ENCODE results near the gene PRKCE. TPM values are rescaled to one million over a fixed set of nuclear protein-coding genes. Genes with fewer than 3 reads are reported as not detected.

PRKCE gene
- total RNA-seq, 1 donor from 2014 or later, result 39.6 TPM

DNA sequence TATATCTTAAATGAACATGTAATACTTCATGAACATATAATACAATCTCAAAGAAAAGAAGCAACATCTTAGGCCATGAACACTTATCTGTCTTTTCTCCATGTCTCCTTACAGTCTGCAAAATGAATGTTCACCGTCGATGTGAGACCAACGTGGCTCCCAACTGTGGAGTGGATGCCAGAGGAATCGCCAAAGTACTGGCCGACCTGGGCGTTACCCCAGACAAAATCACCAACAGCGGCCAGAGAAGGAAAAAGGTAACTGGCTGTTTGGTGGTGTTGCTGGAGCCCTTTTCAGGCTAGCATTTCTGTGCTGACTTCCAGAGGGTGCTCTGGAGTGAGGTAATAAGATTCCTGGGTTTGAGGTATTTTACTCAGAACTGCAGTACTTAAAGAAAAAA is 349.8 kb downstream of the PRKCE start:
- DNase-seq (ENCODE audit: extremely low read depth, low read depth, low spot score), result no peak

DNA sequence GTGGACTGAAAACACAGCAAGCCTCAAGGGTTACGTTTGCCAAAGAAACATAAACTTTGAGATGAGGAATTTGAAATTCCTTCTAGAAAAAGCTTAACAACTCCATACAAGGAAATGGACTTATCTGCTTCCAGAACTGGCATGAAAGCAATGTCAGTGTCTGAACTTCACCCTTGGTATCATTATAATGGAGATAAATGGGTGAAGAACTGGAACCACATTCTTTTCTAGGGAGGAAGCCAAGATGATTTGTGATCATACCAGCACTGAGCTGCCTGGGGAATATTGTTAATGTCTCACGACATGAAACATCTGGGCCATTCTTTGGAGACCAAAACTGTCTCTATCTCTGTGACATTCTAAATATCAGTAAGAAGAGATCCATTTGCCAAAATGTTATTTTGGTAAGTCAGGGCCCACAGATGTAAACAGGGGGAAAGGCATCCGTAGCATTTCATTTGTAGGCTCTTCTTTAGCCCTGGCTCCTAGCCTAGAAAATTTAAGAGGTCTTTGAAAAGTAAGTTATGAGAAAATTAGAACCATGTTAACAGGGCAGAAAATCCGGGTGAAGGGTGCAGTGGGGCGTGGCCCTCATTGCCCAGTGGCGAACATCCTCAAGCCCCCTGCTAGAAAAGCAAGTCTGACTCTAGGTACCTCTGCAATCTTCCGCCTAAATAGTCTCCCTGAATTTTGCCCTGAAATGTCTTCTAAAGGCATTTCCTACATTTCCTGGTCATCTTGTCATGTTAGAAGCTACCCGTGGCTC is 350.4 kb downstream of the PRKCE start:
- no peak for DNase-seq (ENCODE audit: extremely low read depth, low read depth, low spot score)

- DNase-seq (ENCODE audit: extremely low read depth, low read depth, low spot score), result no peak
Measured at GRCh38 chr2:46002507-46002883, 351.0 kb downstream of the PRKCE start.

- DNase-seq (ENCODE audit: extremely low read depth, low read depth, low spot score), result no peak
Measured at GRCh38 chr2:46002947-46003346, 351.5 kb downstream of the PRKCE start.

- no peak for DNase-seq (ENCODE audit: extremely low read depth, low read depth, low spot score)
Measured at GRCh38 chr2:46003903-46004473, 352.5 kb downstream of the PRKCE start.

- no peak for DNase-seq (ENCODE audit: extremely low read depth, low read depth, low spot score)
Measured at GRCh38 chr2:46006473-46007025, 355.1 kb downstream of the PRKCE start.

DNA sequence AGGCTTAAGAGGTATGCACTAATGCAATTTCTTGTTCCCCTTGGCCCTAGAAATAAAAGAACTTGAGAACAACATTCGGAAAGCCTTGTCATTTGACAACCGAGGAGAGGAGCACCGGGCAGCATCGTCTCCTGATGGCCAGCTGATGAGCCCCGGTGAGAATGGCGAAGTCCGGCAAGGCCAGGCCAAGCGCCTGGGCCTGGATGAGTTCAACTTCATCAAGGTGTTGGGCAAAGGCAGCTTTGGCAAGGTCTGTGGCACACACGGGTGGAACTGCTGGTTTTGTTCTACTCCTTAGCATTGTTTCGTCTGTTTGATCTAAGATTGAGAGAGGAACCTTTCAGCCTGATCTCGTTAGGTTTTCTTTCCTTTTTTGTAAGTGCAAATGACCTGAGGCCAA is 355.9 kb downstream of the PRKCE start:
- no peak for DNase-seq (ENCODE audit: extremely low read depth, low read depth, low spot score)

DNA sequence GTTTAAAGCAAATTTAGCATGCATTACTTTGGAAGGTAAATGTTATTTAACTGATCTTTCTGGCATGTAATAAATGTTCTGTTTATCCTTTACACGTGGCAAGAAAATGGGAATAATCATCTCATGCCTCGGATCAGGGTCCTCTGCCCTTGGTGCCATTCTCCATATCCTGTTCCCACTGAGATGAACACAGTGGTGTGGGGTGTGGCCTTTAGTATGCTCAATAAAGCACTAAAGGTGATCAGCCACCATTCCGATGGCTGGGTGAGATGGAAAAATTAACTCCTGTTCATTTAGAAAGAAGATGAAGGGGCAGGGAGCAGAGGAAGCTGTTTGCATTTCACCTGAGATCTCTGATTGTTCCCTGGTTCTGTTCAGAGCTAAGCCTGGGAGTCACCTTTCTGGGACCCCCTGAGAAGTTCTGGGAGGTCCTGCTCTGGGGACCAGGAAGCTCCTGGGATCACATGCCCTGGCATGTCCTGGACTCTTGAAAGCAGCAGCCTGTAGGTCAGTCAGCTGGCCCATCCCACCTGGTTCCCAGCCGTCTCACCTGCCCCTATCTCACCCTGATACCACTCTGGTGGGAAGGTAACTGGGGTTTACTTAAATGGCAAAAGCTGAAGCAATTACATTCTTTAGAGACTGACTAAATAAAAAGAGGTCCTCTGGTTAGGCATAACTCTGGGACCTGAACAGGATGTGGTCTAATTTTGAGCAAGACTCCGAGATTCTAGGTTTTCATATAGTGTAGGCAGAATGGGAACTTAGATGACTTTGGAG is 356.8 kb downstream of the PRKCE start:
- no peak for DNase-seq (ENCODE audit: extremely low read depth, low read depth, low spot score)

GRCh38 chr2:46009315-46009714 is 357.8 kb downstream of the PRKCE start:
- no peak for DNase-seq (ENCODE audit: extremely low read depth, low read depth, low spot score)

DNA sequence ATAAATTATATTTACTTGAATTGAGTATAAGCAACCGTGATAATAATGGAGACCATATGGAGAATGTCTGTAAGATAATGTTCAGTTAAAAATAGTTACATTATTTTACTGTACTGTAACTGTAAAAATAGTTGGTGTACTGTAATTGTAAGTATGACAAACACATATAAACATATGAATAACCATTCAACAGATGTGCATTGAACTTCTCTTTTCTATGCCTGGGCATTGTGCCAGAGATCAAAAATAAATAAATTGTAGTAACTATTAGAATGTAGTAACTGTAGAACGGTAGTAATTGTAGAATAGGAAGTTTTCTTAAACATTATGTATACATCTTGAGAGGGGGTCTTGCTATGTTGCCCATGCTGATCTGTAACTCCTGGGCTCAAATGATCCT is 358.3 kb downstream of the PRKCE start:
- no peak for DNase-seq (ENCODE audit: extremely low read depth, low read depth, low spot score)

GRCh38 chr2:46010223-46010924 is 358.9 kb downstream of the PRKCE start:
- DNase-seq (ENCODE audit: extremely low read depth, low read depth, low spot score), result no peak

DNA sequence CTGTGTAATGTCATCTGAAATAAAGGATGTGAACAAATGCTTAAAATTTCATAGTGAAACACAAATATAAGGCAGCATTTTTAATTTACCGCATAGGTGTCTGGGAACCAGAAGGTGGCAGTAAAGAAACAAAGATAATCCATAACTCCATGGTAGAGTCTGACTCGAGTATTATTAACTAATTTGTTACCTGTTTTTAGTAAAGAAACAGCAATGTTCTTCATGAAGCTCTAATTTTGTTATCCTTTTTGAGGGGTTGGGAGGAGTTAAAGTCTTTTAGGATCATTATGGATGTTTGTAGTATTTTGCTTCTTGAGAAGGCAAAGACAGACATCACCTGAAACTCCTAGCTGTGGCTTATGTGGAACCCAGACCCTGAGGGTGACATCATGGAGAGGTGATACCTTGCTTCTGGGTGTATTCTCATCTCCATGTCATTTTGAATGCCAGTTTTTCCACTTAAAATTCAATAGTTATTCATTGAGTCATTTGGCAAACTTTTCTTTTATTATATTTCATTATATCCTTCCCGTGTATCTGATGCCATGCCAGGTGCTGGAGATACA is 359.5 kb downstream of the PRKCE start:
- peak; percentile 58 for DNase-seq (ENCODE audit: extremely low read depth, low read depth, low spot score)

DNA sequence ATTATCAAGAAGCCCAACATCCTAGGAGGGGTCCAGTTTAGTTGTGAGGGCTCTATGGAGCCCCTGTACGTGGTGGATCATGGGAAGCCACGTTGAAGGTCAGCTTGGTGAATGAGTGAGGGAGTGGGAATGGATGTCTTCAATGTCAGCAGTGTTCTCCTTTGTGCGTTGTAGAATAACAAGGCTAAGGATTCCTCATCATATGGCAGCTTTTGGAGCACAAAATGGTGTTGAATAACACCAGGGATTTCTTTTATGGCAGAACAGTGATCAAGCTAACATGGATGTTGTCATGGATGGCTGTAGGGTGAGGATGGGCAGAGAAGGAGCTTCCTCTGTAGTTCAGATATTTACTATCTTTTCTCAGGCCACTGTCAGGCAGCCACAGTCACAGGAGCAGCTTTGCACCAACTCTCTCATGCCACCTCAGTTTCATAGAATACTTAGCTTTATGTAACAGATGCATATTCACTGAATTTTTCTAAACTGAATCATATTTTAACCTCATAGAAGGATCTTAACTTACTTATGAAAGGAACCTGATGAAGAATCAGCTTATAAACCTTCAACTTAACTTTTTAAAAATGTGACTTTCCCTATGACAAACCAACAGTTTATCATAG is 361.3 kb downstream of the PRKCE start:
- no peak for DNase-seq (ENCODE audit: extremely low read depth, low read depth, low spot score)

DNA sequence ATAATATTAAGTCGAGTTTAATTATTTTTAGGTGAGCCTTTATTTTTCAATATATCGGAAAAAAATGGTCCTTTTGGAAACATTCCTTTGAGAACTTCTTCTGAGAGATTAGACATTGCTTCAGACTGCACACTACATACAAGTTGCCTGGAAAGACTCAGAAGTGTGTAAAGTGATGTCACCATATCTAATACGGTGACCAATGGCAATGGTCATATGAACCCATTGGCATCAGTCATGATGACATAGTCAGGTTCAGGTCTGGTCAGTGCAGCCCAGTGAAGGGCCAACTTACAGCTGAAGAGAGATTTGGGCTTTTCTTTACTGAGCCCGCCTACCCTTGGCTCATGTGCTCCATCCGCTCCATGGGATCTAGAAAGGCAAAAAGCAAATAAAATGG is 362.3 kb downstream of the PRKCE start:
- DNase-seq (ENCODE audit: extremely low read depth, low read depth, low spot score), result no peak

- DNase-seq (ENCODE audit: extremely low read depth, low read depth, low spot score), result peak; percentile 73
Measured at GRCh38 chr2:46014911-46015654, 363.6 kb downstream of the PRKCE start.

DNA sequence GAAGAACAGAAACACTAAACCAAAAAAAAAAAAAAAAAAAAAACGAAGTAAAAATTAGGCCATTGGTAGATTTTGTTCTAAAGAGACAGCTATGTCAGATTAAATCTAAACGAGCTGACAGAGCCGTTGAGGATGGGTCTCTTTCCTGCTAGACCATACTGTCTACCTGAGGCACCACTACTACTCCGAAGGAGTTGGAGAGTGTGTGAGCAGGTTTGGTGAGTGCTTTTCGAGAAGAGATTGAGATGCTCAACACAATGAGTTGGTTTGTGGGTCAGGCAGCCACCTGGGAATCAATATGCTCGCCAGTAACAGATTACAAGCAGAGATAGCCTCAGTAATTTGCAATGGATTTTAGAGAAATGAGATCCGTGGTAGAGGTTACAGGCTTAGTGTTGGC is 364.2 kb downstream of the PRKCE start:
- no peak for DNase-seq (ENCODE audit: extremely low read depth, low read depth, low spot score)

GRCh38 chr2:46016091-46016490 is 364.6 kb downstream of the PRKCE start:
- no peak for DNase-seq (ENCODE audit: extremely low read depth, low read depth, low spot score)

- DNase-seq (ENCODE audit: extremely low read depth, low read depth, low spot score), result no peak
Measured at GRCh38 chr2:46018773-46019591, 367.5 kb downstream of the PRKCE start.

- DNase-seq (ENCODE audit: extremely low read depth, low read depth, low spot score), result no peak
Measured at GRCh38 chr2:46020416-46020815, 368.9 kb downstream of the PRKCE start.
